C4-2B (cell line): ENCODE measurements around the gene LEMD2.

ENCODE experiments used
- ZFX ChIP-seq: fragments of 450-650 bp; IDR thresholded peaks from 2 replicates; pipeline ENCODE4 v1.6.1; 2017
- TF ChIP-seq, protein P1 (sequence below): fragments of 450-650 bp; conservative IDR thresholded peaks from 2 replicates; pipeline ENCODE4 v1.5.1; 2017; ENCODE audit warnings: mild to moderate bottlenecking

DNA sequence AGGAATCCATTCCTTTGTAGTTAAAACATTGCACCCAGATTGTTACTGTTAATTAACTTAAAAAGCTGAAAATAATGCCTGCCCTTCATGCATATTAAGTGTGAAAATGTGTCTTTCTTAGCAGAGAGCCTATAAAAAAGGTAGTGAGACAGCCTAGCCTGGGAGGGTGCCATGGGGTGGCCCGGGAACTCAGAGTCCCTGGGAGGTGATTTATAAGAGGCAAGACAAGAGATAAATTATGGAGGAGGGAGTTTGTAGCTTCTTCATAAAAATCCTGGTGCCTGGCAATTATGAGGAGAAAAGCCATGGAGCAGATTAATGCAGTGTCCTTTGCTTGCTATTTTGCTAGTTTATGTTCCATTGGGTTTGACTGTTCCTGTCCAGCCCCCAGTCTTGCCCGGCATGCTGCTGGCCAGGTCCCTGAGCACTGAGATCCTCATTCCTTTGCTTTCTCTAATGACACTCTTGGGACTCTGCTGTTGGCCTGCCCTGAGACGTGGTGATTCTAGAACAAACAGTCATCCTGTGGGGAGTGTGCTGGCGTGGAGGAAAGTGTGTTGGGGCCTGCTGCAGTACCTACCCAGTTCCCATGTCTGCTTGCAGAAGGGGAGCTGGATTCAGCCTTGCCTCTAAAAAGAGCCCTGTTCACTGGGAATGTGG lies 10.7 kb upstream of the LEMD2 start:
- TF ChIP-seq, protein P1, sequence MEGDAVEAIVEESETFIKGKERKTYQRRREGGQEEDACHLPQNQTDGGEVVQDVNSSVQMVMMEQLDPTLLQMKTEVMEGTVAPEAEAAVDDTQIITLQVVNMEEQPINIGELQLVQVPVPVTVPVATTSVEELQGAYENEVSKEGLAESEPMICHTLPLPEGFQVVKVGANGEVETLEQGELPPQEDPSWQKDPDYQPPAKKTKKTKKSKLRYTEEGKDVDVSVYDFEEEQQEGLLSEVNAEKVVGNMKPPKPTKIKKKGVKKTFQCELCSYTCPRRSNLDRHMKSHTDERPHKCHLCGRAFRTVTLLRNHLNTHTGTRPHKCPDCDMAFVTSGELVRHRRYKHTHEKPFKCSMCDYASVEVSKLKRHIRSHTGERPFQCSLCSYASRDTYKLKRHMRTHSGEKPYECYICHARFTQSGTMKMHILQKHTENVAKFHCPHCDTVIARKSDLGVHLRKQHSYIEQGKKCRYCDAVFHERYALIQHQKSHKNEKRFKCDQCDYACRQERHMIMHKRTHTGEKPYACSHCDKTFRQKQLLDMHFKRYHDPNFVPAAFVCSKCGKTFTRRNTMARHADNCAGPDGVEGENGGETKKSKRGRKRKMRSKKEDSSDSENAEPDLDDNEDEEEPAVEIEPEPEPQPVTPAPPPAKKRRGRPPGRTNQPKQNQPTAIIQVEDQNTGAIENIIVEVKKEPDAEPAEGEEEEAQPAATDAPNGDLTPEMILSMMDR = no peak
- TF ChIP-seq ZFX = no peak
